Peyer's patch (tissue), 4 donors: ENCODE measurements around the gene ITGB3. TPM values are rescaled to one million over a fixed set of nuclear protein-coding genes. Genes with fewer than 3 reads are reported as not detected.

ENCODE experiments used
- DNase-seq, 3 donors: peaks; one replicate each; pipeline ENCODE4 v3.0.0-alpha.2; 2017 to 2019
- H3K27ac ChIP-seq, 4 donors: fragments of 200-600 bp; sonication (generic); one replicate each; pipeline ENCODE4 v1.5.1; 2016 to 2019
- H3K27me3 ChIP-seq, 2 donors: fragments of 200-600 bp; sonication (generic); one replicate each; pipeline ENCODE4 v1.5.1; 2019
- H3K36me3 ChIP-seq, 3 donors: fragments of 200-600 bp; sonication (generic); one replicate each; pipeline ENCODE4 v1.5.1; 2016 to 2019
- H3K4me1 ChIP-seq, 4 donors: fragments of 200-600 bp; sonication (generic); one replicate each; pipeline ENCODE4 v1.5.1; 2016 to 2019
- H3K4me3 ChIP-seq, 4 donors: fragments of 200-600 bp; sonication (generic); 1 replicate in 3 of 4; 2 replicates in 1 of 4; pipeline ENCODE4 v1.5.1; 2016 to 2019; ENCODE audit warnings: mild to moderate bottlenecking in 1 of 4
- H3K9me3 ChIP-seq, 4 donors: fragments of 200-600 bp; sonication (generic); one replicate each; pipeline ENCODE4 v1.5.1; 2016 to 2019; ENCODE audit warnings: mild to moderate bottlenecking in 1 of 4
- POLR2A ChIP-seq, 2 donors: fragments of 450-650 bp; IDR thresholded peaks; one replicate each; pipeline ENCODE4 v1.5.1; 2017; ENCODE audit warnings: antibody characterized with exemption in 2 of 2, mild to moderate bottlenecking in 2 of 2, moderate library complexity in 2 of 2
- total RNA-seq, 4 donors: library from RNA; depleted of rRNA; stranded (reverse); fragments of >200 nt; gene quantifications; one replicate each; pipeline ENCODE4 v1.1.0, GENCODE V29; 2016
- TF ChIP-seq, protein P1 (sequence below), 6 experiments: fragments of 450-650 bp in 4 of 6; fragments of 200-600 bp in 2 of 6; sonication (generic) in 1 of 6; IDR thresholded peaks; one replicate each; pipeline ENCODE4 v1.5.1; 2017 to 2019; ENCODE audit warnings: antibody characterized with exemption in 6 of 6, mild to moderate bottlenecking in 3 of 6, moderate library complexity in 1 of 6

Gene ITGB3
- total RNA-seq, 4 donors from 2014 or later, result 4.6 to 18.2 (median 6.6) TPM

GRCh38 chr17:47235506-47235905 lies 18.1 kb upstream of the ITGB3 start:
- H3K4me1 ChIP-seq, result peaks cover 0 to 9% (median 1%) of the 10 kb centered on the region in 4 donors
- DNase-seq, result no peak
- no peak overlapping the region for H3K4me3 ChIP-seq
- no peak overlapping the region for H3K27ac ChIP-seq
- no peak for TF ChIP-seq POLR2A (IDR thresholded peaks at IDR 0.05)
- TF ChIP-seq, protein P1, sequence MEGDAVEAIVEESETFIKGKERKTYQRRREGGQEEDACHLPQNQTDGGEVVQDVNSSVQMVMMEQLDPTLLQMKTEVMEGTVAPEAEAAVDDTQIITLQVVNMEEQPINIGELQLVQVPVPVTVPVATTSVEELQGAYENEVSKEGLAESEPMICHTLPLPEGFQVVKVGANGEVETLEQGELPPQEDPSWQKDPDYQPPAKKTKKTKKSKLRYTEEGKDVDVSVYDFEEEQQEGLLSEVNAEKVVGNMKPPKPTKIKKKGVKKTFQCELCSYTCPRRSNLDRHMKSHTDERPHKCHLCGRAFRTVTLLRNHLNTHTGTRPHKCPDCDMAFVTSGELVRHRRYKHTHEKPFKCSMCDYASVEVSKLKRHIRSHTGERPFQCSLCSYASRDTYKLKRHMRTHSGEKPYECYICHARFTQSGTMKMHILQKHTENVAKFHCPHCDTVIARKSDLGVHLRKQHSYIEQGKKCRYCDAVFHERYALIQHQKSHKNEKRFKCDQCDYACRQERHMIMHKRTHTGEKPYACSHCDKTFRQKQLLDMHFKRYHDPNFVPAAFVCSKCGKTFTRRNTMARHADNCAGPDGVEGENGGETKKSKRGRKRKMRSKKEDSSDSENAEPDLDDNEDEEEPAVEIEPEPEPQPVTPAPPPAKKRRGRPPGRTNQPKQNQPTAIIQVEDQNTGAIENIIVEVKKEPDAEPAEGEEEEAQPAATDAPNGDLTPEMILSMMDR (IDR thresholded peaks at IDR 0.05), result no peak
- H3K36me3 ChIP-seq, result no peaks in the 10 kb centered on the region
- H3K9me3 ChIP-seq, result no peaks in the 10 kb centered on the region
- no peaks in the 10 kb centered on the region for H3K27me3 ChIP-seq

DNA sequence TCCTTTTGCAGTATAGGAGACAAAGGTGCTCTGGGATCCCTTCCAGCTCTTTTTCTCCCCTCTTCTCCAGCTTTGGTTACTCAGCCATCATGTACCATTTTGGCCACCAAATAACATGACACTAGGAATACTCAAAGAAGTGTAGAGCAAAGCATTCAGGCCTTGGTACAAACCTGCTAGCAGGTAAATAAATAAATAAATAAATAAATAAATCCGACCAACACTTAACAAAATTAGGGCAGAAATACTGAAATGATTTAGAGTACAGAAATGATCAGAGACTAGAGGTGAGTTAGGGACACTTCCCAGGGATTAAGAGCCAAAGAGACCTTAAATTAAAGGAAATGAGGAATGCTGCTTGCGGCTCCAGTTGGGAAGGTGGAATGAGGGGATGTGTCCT lies 17.7 kb upstream of the ITGB3 start:
- Histone ChIP-seq H3K36me3 (no peaks in the 10 kb centered on the region), H3K27ac (no peak overlapping the region), H3K9me3 (no peaks in the 10 kb centered on the region), H3K27me3 (no peaks in the 10 kb centered on the region), H3K4me1 (peaks cover 0 to 12% (median 0%) of the 10 kb centered on the region in 4 donors), H3K4me3 (no peak overlapping the region)
- TF ChIP-seq, protein P1 (IDR thresholded peaks at IDR 0.05), result no peak
- TF ChIP-seq POLR2A (IDR thresholded peaks at IDR 0.05), result no peak
- DNase-seq, result no peak

DNA sequence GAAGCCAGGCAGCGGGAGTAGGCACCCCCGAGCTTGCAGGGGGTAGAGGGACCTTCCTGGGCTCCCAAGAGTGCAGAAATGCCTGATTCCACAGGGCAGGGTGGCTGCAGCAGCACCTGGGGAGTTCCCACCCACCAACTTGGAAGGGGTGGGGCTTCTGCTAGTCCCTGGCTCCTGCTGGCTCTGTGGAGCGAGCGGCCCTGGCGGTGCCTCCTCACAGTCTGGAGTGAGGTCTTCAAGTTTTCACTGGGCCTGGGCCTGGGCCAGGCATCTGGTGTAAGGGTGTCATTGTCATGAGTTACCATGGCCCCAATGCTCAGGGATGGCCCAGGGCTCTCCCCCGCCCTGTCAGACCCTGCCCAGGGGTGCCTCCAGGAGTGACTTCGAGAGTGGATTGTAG lies 15.8 kb upstream of the ITGB3 start:
- no peak overlapping the region for H3K27ac ChIP-seq
- H3K36me3 ChIP-seq, result no peaks in the 10 kb centered on the region
- H3K4me1 ChIP-seq, result peaks cover 0 to 13% (median 0%) of the 10 kb centered on the region in 4 donors
- DNase-seq, result no peak
- H3K9me3 ChIP-seq, result no peaks in the 10 kb centered on the region
- H3K27me3 ChIP-seq, result no peaks in the 10 kb centered on the region
- no peak overlapping the region for H3K4me3 ChIP-seq
- TF ChIP-seq, protein P1 (IDR thresholded peaks at IDR 0.05), result no peak
- TF ChIP-seq POLR2A (IDR thresholded peaks at IDR 0.05), result no peak

DNA sequence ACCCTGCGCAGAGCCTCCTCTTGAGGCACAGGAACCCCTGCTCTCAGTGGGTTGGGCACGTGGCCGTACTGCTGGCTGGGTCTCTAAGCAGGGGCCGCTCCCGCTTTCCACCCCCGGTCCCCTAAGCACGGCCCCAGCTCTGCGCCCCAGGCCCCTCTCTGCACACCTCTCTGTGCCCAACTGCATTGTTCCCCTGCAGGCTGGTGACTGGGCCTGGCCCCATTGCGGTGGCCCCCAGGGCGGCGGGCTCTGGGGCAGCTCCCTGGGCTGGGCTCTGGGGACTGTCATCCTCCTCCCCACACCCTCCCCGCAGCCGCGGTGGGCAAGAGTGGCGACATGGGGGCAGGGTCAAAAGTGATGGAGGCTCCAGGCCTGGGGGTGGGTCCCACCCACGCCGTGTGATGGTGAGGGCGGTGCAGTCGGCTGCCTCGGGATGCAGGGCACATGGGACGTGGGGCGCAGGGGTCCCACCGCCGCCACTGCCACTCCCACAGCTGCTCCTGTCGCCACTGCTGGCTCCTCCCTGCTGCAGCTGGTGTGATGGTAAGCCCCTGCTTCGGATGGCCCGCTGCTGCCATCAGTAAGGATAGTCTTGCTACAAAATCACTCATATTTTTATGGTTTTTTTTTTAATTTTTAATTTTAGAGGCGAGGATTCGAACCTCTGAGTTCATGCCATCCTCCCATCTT lies 15.2 kb upstream of the ITGB3 start:
- no peak overlapping the region for H3K4me3 ChIP-seq
- H3K27ac ChIP-seq, result no peak overlapping the region
- DNase-seq, result no peak

DNA sequence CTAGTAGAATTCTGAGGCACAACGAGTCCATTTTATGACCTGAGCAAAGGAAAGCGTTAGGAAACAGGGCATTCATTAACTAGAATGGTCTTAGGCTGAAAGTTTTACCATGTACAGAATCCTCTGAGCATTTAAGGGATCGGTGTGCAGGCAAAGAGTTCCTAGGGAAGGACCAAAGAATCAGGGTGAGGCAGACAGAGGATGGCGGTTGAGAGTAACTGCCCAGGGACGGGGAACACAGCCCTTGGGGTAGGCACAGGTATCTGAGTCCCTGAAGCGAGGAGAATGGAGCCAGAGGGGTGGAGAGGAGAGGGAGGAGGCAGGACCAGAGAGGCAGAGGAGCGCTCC lies 14.0 kb upstream of the ITGB3 start:
- no peak for DNase-seq

More for the DNA sequence above, 15.2 kb upstream of the ITGB3 start:
- Histone ChIP-seq H3K36me3 (no peaks in the 10 kb centered on the region), H3K27me3 (no peaks in the 10 kb centered on the region), H3K4me1 (peaks cover 0 to 13% (median 0%) of the 10 kb centered on the region in 4 donors), H3K9me3 (no peaks in the 10 kb centered on the region)
- TF ChIP-seq, protein P1 (IDR thresholded peaks at IDR 0.05), result no peak
- TF ChIP-seq POLR2A (IDR thresholded peaks at IDR 0.05), result no peak

More for the DNA sequence above, 14.0 kb upstream of the ITGB3 start:
- Histone ChIP-seq H3K27me3 (no peaks in the 10 kb centered on the region), H3K9me3 (no peaks in the 10 kb centered on the region), H3K4me3 (no peak overlapping the region), H3K36me3 (no peaks in the 10 kb centered on the region), H3K4me1 (peaks cover 0 to 13% (median 0%) of the 10 kb centered on the region in 4 donors), H3K27ac (peak overlapping the region; percentile 20 to 72 (median 50))
- TF ChIP-seq POLR2A (IDR thresholded peaks at IDR 0.05), result no peak
- TF ChIP-seq, protein P1 (IDR thresholded peaks at IDR 0.05), result no peak
